H1 (cell line): ENCODE measurements around the gene EEPD1. TPM values are rescaled to one million over a fixed set of nuclear protein-coding genes. Genes with fewer than 3 reads are reported as not detected.

Experiments
- CTCF ChIA-PET: fragments of 300-600 bp; sonication (Branson Sonifier 250); formaldehyde crosslinking; loops from one replicate; lab custom pipeline; 2021; ENCODE audit not compliant: partially characterized antibody; lab: Charles Lee
- POLR2A ChIA-PET: fragments of 300-600 bp; sonication (Branson Sonifier 250); formaldehyde crosslinking; loops from one replicate; lab custom pipeline; 2021; ENCODE audit warnings: inconsistent platforms; ENCODE audit not compliant: partially characterized antibody; lab: Charles Lee
- DNase-seq, 2 experiments: peaks; one replicate each; pipeline versions ENCODE4 v3.0.0 to v3.0.0-alpha.2; 2010 to 2022; ENCODE audit warnings: low spot score in 2 of 2, low read depth in 1 of 2, mixed read lengths in 1 of 2
- FAIRE-seq: peaks from 2 replicates; lab custom pipeline; 2011; peaks lifted over from hg19 to GRCh38; lab: Jason Lieb, UNC
- H2AFZ ChIP-seq: 2 replicates; pipeline ENCODE4 v1.8.1; 2012; ENCODE audit warnings: low read length, inconsistent platforms
- H2AK5ac ChIP-seq: 2 replicates; pipeline ENCODE4 v1.6.1; 2013; ENCODE audit warnings: low read depth, low read length
- H2BK120ac ChIP-seq: replicated peaks from 2 replicates; pipeline ENCODE3; 2013; ENCODE audit warnings: low read depth, low read length, inconsistent platforms
- H2BK12ac ChIP-seq: 2 replicates; pipeline ENCODE4 v1.6.1; 2013; ENCODE audit warnings: low read depth, low read length
- H2BK15ac ChIP-seq: 2 replicates; pipeline ENCODE4 v1.6.1; 2013; ENCODE audit warnings: low read length
- H2BK20ac ChIP-seq: 2 replicates; pipeline ENCODE4 v1.6.1; 2013; ENCODE audit warnings: low read length
- H2BK5ac ChIP-seq: 2 replicates; pipeline ENCODE4 v1.6.1; 2013; ENCODE audit warnings: low read depth, low read length
- H3K14ac ChIP-seq: 2 replicates; pipeline ENCODE4 v1.6.1; 2013; ENCODE audit warnings: inconsistent platforms; ENCODE audit not compliant: insufficient read length
- H3K18ac ChIP-seq: 2 replicates; pipeline ENCODE4 v1.6.1; 2013; ENCODE audit warnings: low read length; ENCODE audit errors: extremely low read depth
- H3K23ac ChIP-seq: 2 replicates; pipeline ENCODE4 v1.6.1; 2013; ENCODE audit warnings: inconsistent platforms; ENCODE audit not compliant: insufficient read length
- H3K23me2 ChIP-seq: 2 replicates; pipeline ENCODE4 v1.6.1; 2013; ENCODE audit warnings: low read depth, low read length
- H3K27ac ChIP-seq: 2 replicates; pipeline ENCODE4 v1.6.1; 2011; ENCODE audit warnings: low read depth, low read length, inconsistent platforms
- H3K27me3 ChIP-seq, 4 experiments: replicated peaks in 1 of 4; 1 replicate in 1 of 4; 2 replicates in 3 of 4; pipeline versions ENCODE4 v1.6.1 to v1.8.1; 2011 to 2013; ENCODE audit warnings: low read length in 3 of 4, mild to moderate bottlenecking in 3 of 4, inconsistent platforms in 2 of 4, mixed read lengths in 2 of 4, moderate library complexity in 1 of 4; ENCODE audit not compliant: control insufficient read depth in 3 of 4, insufficient read depth in 3 of 4; ENCODE audit errors: extremely low read depth in 1 of 4
- H3K36me3 ChIP-seq, 4 experiments: 2 replicates each; pipeline versions ENCODE4 v1.6.1 to v1.8.1; 2011 to 2013; ENCODE audit warnings: mild to moderate bottlenecking in 4 of 4, low read length in 3 of 4, moderate library complexity in 2 of 4, control low read depth in 1 of 4, inconsistent platforms in 1 of 4; ENCODE audit not compliant: insufficient read depth in 4 of 4, control insufficient read depth in 2 of 4
- H3K4ac ChIP-seq: replicated peaks from 2 replicates; pipeline ENCODE3; 2013; ENCODE audit warnings: low read length, low read depth, mixed read lengths, inconsistent platforms; ENCODE audit not compliant: insufficient read length
- H3K4me1 ChIP-seq, 4 experiments: replicated peaks in 1 of 4; 1 replicate in 1 of 4; 2 replicates in 3 of 4; pipeline versions ENCODE4 v1.6.1 to v1.8.1; 2011 to 2013; ENCODE audit warnings: low read length in 3 of 4, inconsistent platforms in 2 of 4, mixed read lengths in 1 of 4; ENCODE audit not compliant: insufficient read depth in 4 of 4, control insufficient read depth in 3 of 4
- H3K4me2 ChIP-seq, 2 experiments: 2 replicates each; pipeline versions ENCODE4 v1.6.1 to v1.8.1; 2011 to 2013; ENCODE audit warnings: low read depth in 2 of 2, low read length in 2 of 2, control low read depth in 1 of 2, inconsistent platforms in 1 of 2, mild to moderate bottlenecking in 1 of 2; ENCODE audit not compliant: insufficient read depth in 1 of 2
- H3K4me3 ChIP-seq, 4 experiments: fragments of 200-600, 300-600 bp in 1 of 4; sonication (generic), shearing (Covaris generic), sonication (Bioruptor Twin) in 1 of 4; 2 replicates each; pipeline versions ENCODE4 v1.5.1 to v1.8.1; 2011 to 2016; ENCODE audit warnings: low read length in 4 of 4, low read depth in 3 of 4, control low read depth in 2 of 4, inconsistent platforms in 2 of 4, mild to moderate bottlenecking in 2 of 4, mixed read lengths in 1 of 4, moderate library complexity in 1 of 4; ENCODE audit not compliant: insufficient read depth in 2 of 4; ENCODE audit errors: extremely low read depth in 1 of 4
- H3K56ac ChIP-seq: replicated peaks from 2 replicates; pipeline ENCODE3; 2013; ENCODE audit warnings: low read depth, mild to moderate bottlenecking, mixed read lengths, low read length, inconsistent platforms; ENCODE audit not compliant: insufficient read length
- H3K79me1 ChIP-seq: 2 replicates; pipeline ENCODE4 v1.6.1; 2013; ENCODE audit warnings: low read depth, low read length, control low read depth
- H3K79me2 ChIP-seq, 2 experiments: 2 replicates each; pipeline versions ENCODE4 v1.6.1 to v1.8.1; 2012 to 2013; ENCODE audit warnings: low read length in 2 of 2, mild to moderate bottlenecking in 2 of 2, inconsistent platforms in 1 of 2; ENCODE audit not compliant: insufficient read depth in 2 of 2, control insufficient read depth in 1 of 2
- H3K9ac ChIP-seq, 4 experiments: replicated peaks in 1 of 4; 1 replicate in 1 of 4; 2 replicates in 3 of 4; pipeline versions ENCODE4 v1.6.1 to v1.8.1; 2011 to 2013; ENCODE audit warnings: low read depth in 3 of 4, low read length in 3 of 4, control low read depth in 2 of 4, mild to moderate bottlenecking in 2 of 4, moderate library complexity in 2 of 4, inconsistent platforms in 1 of 4; ENCODE audit errors: extremely low read depth in 1 of 4
- H3K9me3 ChIP-seq, 2 experiments: 2 replicates each; pipeline versions ENCODE4 v1.6.1 to v1.8.1; 2012 to 2013; ENCODE audit warnings: mild to moderate bottlenecking in 2 of 2, moderate library complexity in 2 of 2, control low read depth in 1 of 2, inconsistent platforms in 1 of 2, low read depth in 1 of 2, low read length in 1 of 2, mixed read lengths in 1 of 2; ENCODE audit not compliant: insufficient read depth in 2 of 2
- H4K20me1 ChIP-seq, 2 experiments: replicated peaks in 1 of 2; 2 replicates each; pipeline versions ENCODE3 to v1.8.1; 2011 to 2013; ENCODE audit warnings: inconsistent platforms in 2 of 2, low read length in 2 of 2, mild to moderate bottlenecking in 1 of 2; ENCODE audit not compliant: insufficient read depth in 2 of 2, control insufficient read depth in 1 of 2
- H4K5ac ChIP-seq: 2 replicates; pipeline ENCODE4 v1.6.1; 2013; ENCODE audit warnings: low read length, low read depth, mixed read lengths, inconsistent platforms; ENCODE audit not compliant: insufficient read length
- H4K8ac ChIP-seq: 2 replicates; pipeline ENCODE4 v1.8.0; 2013; ENCODE audit warnings: mild to moderate bottlenecking, moderate library complexity, low read length, inconsistent platforms; ENCODE audit not compliant: insufficient read depth; ENCODE audit errors: extremely low read depth
- H4K91ac ChIP-seq: replicated peaks from 2 replicates; pipeline ENCODE3; 2013; ENCODE audit warnings: low read length, mixed read lengths, inconsistent platforms; ENCODE audit not compliant: insufficient read length
- CHD1 ChIP-seq: IDR thresholded peaks from 2 replicates; pipeline ENCODE4 v1.6.1; 2012; ENCODE audit warnings: low read depth, low read length, improper control_type of control experiment
- NRF1 ChIP-seq: IDR thresholded peaks from 2 replicates; pipeline ENCODE4 v1.6.1; 2011; ENCODE audit warnings: mild to moderate bottlenecking, low read depth, low read length, improper control_type of control experiment
- POLR2A ChIP-seq, 2 experiments: IDR thresholded peaks; 1 replicate in 1 of 2; 2 replicates in 1 of 2; pipeline ENCODE4 v1.6.1; 2011; ENCODE audit warnings: low read depth in 2 of 2, low read length in 2 of 2, mild to moderate bottlenecking in 2 of 2; ENCODE audit errors: control extremely low read depth in 1 of 2
- RAD21 ChIP-seq, 2 experiments: IDR thresholded peaks in 1 of 2; conservative IDR thresholded peaks in 1 of 2; 2 replicates each; pipeline ENCODE4 v1.6.1; 2011; ENCODE audit warnings: low read depth in 2 of 2, low read length in 2 of 2, improper control_type of control experiment in 1 of 2, inconsistent platforms in 1 of 2, mild to moderate bottlenecking in 1 of 2, moderate library complexity in 1 of 2
- RNF2 ChIP-seq: fragments of 200-900, 300-1000 bp; sonication (generic); IDR thresholded peaks from 2 replicates; pipeline ENCODE4 v1.7.1; 2016; ENCODE audit warnings: borderline replicate concordance, low read depth, mild to moderate bottlenecking, antibody characterized with exemption, low read length; ENCODE audit not compliant: poor library complexity, severe bottlenecking; ENCODE audit errors: missing control alignments
- SP2 ChIP-seq: IDR thresholded peaks from 2 replicates; pipeline ENCODE4 v1.6.1; 2012; ENCODE audit warnings: mild to moderate bottlenecking, low read length, inconsistent platforms
- SRF ChIP-seq: IDR thresholded peaks from 2 replicates; pipeline ENCODE4 v1.6.1; 2011; ENCODE audit warnings: mild to moderate bottlenecking, low read depth, low read length, moderate library complexity
- TEAD4 ChIP-seq: IDR thresholded peaks from 2 replicates; pipeline ENCODE4 v1.6.1; 2012; ENCODE audit warnings: low read depth, low read length, inconsistent platforms, mixed read lengths
- ZNF274 ChIP-seq: IDR thresholded peaks from 2 replicates; pipeline ENCODE4 v1.7.0; 2012; ENCODE audit warnings: low read length, borderline replicate concordance; ENCODE audit errors: extremely low read depth
- WGBS, 2 experiments: shearing (Covaris generic) in 1 of 2; methylation state at CpG; one replicate each; pipeline versions ENCODE4 v1.1.6 to v1.1.7; 2013 to 2015; ENCODE audit warnings: low lambda C conversion rate in 2 of 2, mixed read lengths in 2 of 2, inconsistent platforms in 1 of 2, low coverage in 1 of 2, missing lambda C conversion rate in 1 of 2; ENCODE audit not compliant: insufficient replicate concordance in 2 of 2, insufficient coverage in 1 of 2, insufficient read length in 1 of 2; ENCODE audit errors: extremely low coverage in 1 of 2, missing lambda C conversion rate in 1 of 2; 5-methylcytosine and 5-hydroxymethylcytosine counted together
- polyA plus RNA-seq, 7 experiments: library from polyadenylated mRNA; depleted of rRNA in 3 of 7; stranded (reverse) in 5 of 7; unstranded in 2 of 7; fragments of >200 nt in 5 of 7; fragments of 200-250 nt in 2 of 7; gene quantifications; 1 replicate in 5 of 7; 2 replicates in 1 of 7; 4 replicates in 1 of 7; pipeline versions ENCODE4 v1.2.1 to v1.2.3, GENCODE V29; 2011 to 2013; ENCODE audit warnings: missing spikeins in 2 of 7, mixed read lengths in 2 of 7
- total RNA-seq: library from RNA; stranded (reverse); fragmentation: NEBNext Ultra II Directional; extraction: Animal tissue kit (Norgen Biotek cat#: 25700); gene quantifications from 2 replicates; pipeline ENCODE4 v1.2.1, GENCODE V29; 2021
- TF ChIP-seq, protein P1 (sequence below), 3 experiments: IDR thresholded peaks; 1 replicate in 2 of 3; 2 replicates in 1 of 3; pipeline versions ENCODE4 v1.5.1 to v1.6.1; 2011; ENCODE audit warnings: low read length in 3 of 3, mild to moderate bottlenecking in 3 of 3, inconsistent platforms in 2 of 3, low read depth in 1 of 3, moderate library complexity in 1 of 3; ENCODE audit not compliant: insufficient read depth in 1 of 3; ENCODE audit errors: control extremely low read depth in 1 of 3

Gene EEPD1
- total and polyA plus RNA-seq, 2 of the 8 experiments (the other 6 are each of a cell fraction or from before 2014, with no cell fraction given): 3.1 to 7.8 TPM

DNA sequence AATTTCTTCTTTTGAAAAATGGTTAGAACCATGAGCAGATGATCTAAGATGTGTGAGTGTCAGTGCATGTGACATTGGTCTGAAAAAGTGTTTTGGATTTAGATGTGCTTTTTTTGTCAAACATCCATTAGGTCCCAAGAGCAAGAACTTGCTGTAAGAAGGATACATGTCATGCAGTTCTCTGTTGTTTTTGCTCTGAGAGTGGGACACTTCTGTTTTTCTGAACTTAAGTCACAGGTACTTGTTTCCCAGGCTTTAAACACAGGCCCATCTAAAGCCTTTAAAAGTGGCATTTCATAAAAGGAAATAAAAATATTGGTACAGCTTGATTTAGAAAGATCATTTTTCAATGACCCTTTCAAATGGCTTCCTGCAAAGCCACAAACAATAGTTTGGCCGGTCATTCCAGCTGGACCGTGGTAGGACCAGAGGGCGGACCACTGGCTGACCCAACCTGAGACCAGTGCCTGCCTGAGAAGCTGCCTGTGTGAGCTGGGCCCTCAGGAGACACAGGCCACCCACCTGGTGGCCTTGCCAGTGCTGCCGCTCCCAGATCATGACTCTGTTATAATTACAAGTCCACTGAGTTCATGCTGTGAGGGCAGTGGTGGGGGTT, 92.7 kb downstream of the EEPD1 start:
- peaks cover under 1% of the 10 kb centered on the region in 2 experiments; a peak in 2 of 4 replicates for H3K9me3 ChIP-seq
- FAIRE-seq: no peak
- H3K14ac ChIP-seq: no peak overlapping the region
- no peaks in the 10 kb centered on the region for H4K20me1 ChIP-seq
- no peak overlapping the region for H2BK12ac ChIP-seq
- H3K27ac ChIP-seq: no peak overlapping the region
- no peak overlapping the region for H2BK20ac ChIP-seq
- no peak overlapping the region for H2BK5ac ChIP-seq
- no peak overlapping the region for H3K56ac ChIP-seq
- no peak overlapping the region for H2BK15ac ChIP-seq
- H4K91ac ChIP-seq: no peak overlapping the region
- no peak overlapping the region for H4K5ac ChIP-seq
- no peak overlapping the region for H3K4me3 ChIP-seq
- no peaks in the 10 kb centered on the region for H3K23me2 ChIP-seq
- H3K23ac ChIP-seq: no peak overlapping the region
- no peak overlapping the region for H3K4me2 ChIP-seq
- H3K79me2 ChIP-seq: no peaks in the 10 kb centered on the region
- ChIA-PET POLR2A (interaction anchor here (0.6 to 0.9 kb wide), 2 partner anchors 31 to 32 kb away, joined by 3 to 4 read pairs; no protein-coding TSS in a partner anchor), CTCF (no interaction called here)
- no peak for DNase-seq
- no peak overlapping the region for H2BK120ac ChIP-seq
- WGBS, 2 experiments: 89% methylated on average over 4 of the region's 4 CpGs; no CpG with 5 or more reads in 1 of the 2 experiments
- H3K9ac ChIP-seq: no peak overlapping the region
- H3K4me1 ChIP-seq: peaks cover 0 to 2% (median 0%) of the 10 kb centered on the region in 4 experiments; a peak in 2 of 7 replicates
- H3K27me3 ChIP-seq: no peaks in the 10 kb centered on the region
- H3K79me1 ChIP-seq: no peaks in the 10 kb centered on the region
- no peak overlapping the region for H2AK5ac ChIP-seq
- no peak overlapping the region for H3K18ac ChIP-seq
- H3K4ac ChIP-seq: no peak overlapping the region
- no peak overlapping the region for H4K8ac ChIP-seq
- no peaks in the 10 kb centered on the region for H3K36me3 ChIP-seq
- no peak overlapping the region for H2AFZ ChIP-seq
- TF ChIP-seq CHD1 (no peak), RAD21 (IDR thresholded peaks at IDR 0.05 in 1 of 2, conservative IDR thresholded peaks at IDR 0.05 in 1 of 2; ENCODE audit: low read depth in 2 of 2, low read length in 2 of 2) (no peak), ZNF274 (no peak), SRF (no peak), SP2 (no peak), NRF1 (no peak), RNF2 (no peak), POLR2A (IDR thresholded peaks at IDR 0.05; ENCODE audit: control extremely low read depth in 1 of 2, low read depth in 2 of 2, low read length in 2 of 2) (no peak), TEAD4 (no peak)
- TF ChIP-seq, protein P1, sequence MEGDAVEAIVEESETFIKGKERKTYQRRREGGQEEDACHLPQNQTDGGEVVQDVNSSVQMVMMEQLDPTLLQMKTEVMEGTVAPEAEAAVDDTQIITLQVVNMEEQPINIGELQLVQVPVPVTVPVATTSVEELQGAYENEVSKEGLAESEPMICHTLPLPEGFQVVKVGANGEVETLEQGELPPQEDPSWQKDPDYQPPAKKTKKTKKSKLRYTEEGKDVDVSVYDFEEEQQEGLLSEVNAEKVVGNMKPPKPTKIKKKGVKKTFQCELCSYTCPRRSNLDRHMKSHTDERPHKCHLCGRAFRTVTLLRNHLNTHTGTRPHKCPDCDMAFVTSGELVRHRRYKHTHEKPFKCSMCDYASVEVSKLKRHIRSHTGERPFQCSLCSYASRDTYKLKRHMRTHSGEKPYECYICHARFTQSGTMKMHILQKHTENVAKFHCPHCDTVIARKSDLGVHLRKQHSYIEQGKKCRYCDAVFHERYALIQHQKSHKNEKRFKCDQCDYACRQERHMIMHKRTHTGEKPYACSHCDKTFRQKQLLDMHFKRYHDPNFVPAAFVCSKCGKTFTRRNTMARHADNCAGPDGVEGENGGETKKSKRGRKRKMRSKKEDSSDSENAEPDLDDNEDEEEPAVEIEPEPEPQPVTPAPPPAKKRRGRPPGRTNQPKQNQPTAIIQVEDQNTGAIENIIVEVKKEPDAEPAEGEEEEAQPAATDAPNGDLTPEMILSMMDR (IDR thresholded peaks at IDR 0.05; ENCODE audit: control extremely low read depth in 1 of 3, insufficient read depth in 1 of 3, low read depth in 1 of 3, low read length in 3 of 3): no peak
